CD4-positive, alpha-beta T cell (primary cell): ENCODE data around the gene VEPH1. TPM values are rescaled to one million over a fixed set of nuclear protein-coding genes. Genes with fewer than 3 reads are reported as not detected.

Experiments used
- ATAC-seq: fragments of 200-7000 bp; cut with Tn5 transposase; one replicate; pipeline ENCODE4 v1.10.0; 2022; ENCODE audit warnings: mild to moderate bottlenecking; ENCODE audit not compliant: poor library complexity
- CTCF ChIA-PET: fragments of 350-600 bp; sonication (Branson Sonifier 250); formaldehyde crosslinking; loops from one replicate; lab custom pipeline; 2021; ENCODE audit warnings: antibody characterized with exemption, inconsistent platforms; lab: Charles Lee
- POLR2A ChIA-PET: fragments of 350-600 bp; sonication (Branson Sonifier 250); formaldehyde crosslinking; loops from one replicate; lab custom pipeline; 2021; ENCODE audit warnings: antibody characterized with exemption, inconsistent platforms; lab: Charles Lee
- DNase-seq, 14 experiments: peaks; one replicate each; pipeline ENCODE4 v3.0.0-alpha.2; 2013 to 2020; ENCODE audit warnings: mixed read lengths in 2 of 14
- H3K27ac ChIP-seq, 2 donors: one replicate each; pipeline versions ENCODE4 v1.5.1 to v1.7.0; 2013; ENCODE audit warnings: low read length in 2 of 2, low read depth in 1 of 2, mild to moderate bottlenecking in 1 of 2
- H3K27me3 ChIP-seq, 2 experiments: 1 replicate in 1 of 2; 2 replicates in 1 of 2; pipeline versions ENCODE4 v1.6.1 to v1.7.0; 2013; ENCODE audit warnings: low read length in 2 of 2, control low read depth in 1 of 2, mild to moderate bottlenecking in 1 of 2, moderate library complexity in 1 of 2; ENCODE audit not compliant: insufficient read depth in 2 of 2, control insufficient read depth in 1 of 2
- H3K36me3 ChIP-seq: one replicate; pipeline ENCODE4 v1.6.1; 2013; ENCODE audit warnings: low read length, control low read depth; ENCODE audit not compliant: insufficient read depth
- H3K4me1 ChIP-seq: one replicate; pipeline ENCODE4 v1.6.1; 2013; ENCODE audit warnings: low read length, control low read depth; ENCODE audit not compliant: insufficient read depth
- H3K4me3 ChIP-seq: one replicate; pipeline ENCODE4 v1.5.1; 2013; ENCODE audit warnings: mild to moderate bottlenecking, low read length, moderate library complexity
- H3K9me3 ChIP-seq, 2 experiments: 1 replicate in 1 of 2; 2 replicates in 1 of 2; pipeline versions ENCODE4 v1.6.1 to v1.7.0; 2013; ENCODE audit warnings: low read length in 2 of 2, mild to moderate bottlenecking in 2 of 2, control low read depth in 1 of 2, moderate library complexity in 1 of 2; ENCODE audit not compliant: control insufficient read depth in 1 of 2, insufficient read depth in 1 of 2
- H3K27ac Mint-ChIP-seq: one replicate; pipeline ENCODE4 v1.8.0; 2020; ENCODE audit warnings: mixed read lengths
- H3K27me3 Mint-ChIP-seq: one replicate; pipeline ENCODE4 v1.8.0; 2021; ENCODE audit warnings: mixed read lengths
- H3K36me3 Mint-ChIP-seq: one replicate; pipeline ENCODE4 v1.8.0; 2021; ENCODE audit warnings: low read depth, mixed read lengths
- H3K4me1 Mint-ChIP-seq: one replicate; pipeline ENCODE4 v1.8.0; 2021; ENCODE audit warnings: low read depth, mixed read lengths
- H3K4me3 Mint-ChIP-seq: one replicate; pipeline ENCODE4 v1.8.0; 2020; ENCODE audit warnings: mild to moderate bottlenecking, mixed read lengths
- H3K9me3 Mint-ChIP-seq: one replicate; pipeline ENCODE4 v1.8.0; 2020; ENCODE audit warnings: mixed read lengths
- CTCF ChIP-seq: fragments of 200-600 bp; IDR thresholded peaks from one replicate; pipeline ENCODE4 v1.8.0; 2022; ENCODE audit warnings: antibody characterized with exemption, mild to moderate bottlenecking
- intact Hi-C, 2 experiments: fragments of 100-400 bp; cut with DNase I in 1 of 2; cut with micrococcal nuclease in 1 of 2; formaldehyde crosslinking; loops; one replicate each; pipeline versions ENCODE4 v1.15.1 to v1.9.0; 2023 to 2025; cut with DNase I, micrococcal nuclease
- total RNA-seq, 174 experiments: library from RNA in 2 of 174; stranded (reverse) in 2 of 174; gene quantifications; one replicate each; pipeline ENCODE4 v1.2.3 and lab custom pipeline; 2021 to 2026

Gene VEPH1
- total RNA-seq, 2 experiments from 2014 or later = not detected

- Histone ChIP-seq H3K9me3 (no peaks in the 10 kb centered on the region), H3K27ac (no peak overlapping the region), H3K4me1 (no peaks in the 10 kb centered on the region), H3K36me3 (no peaks in the 10 kb centered on the region), H3K27me3 (no peaks in the 10 kb centered on the region), H3K4me3 (no peak overlapping the region)
- ChIA-PET POLR2A (no interaction called here), CTCF (no interaction called here)
- DNase-seq (no peak), ATAC-seq (no peak)
- Mint-ChIP-seq H3K27me3 (no peaks in the 10 kb centered on the region), H3K9me3 (no peaks in the 10 kb centered on the region), H3K27ac (no peak overlapping the region), H3K4me1 (no peaks in the 10 kb centered on the region), H3K4me3 (no peak overlapping the region), H3K36me3 (no peaks in the 10 kb centered on the region)
- intact Hi-C loops = no loop called here
- no peak for TF ChIP-seq CTCF
Measured at GRCh38 chr3:157515398-157515797, 12.2 kb upstream of the VEPH1 start.

GRCh38 chr3:157514371-157514895, 11.2 kb upstream of the VEPH1 start:
- Histone ChIP-seq H3K27me3 (no peaks in the 10 kb centered on the region), H3K9me3 (no peaks in the 10 kb centered on the region), H3K27ac (no peak overlapping the region), H3K4me3 (no peak overlapping the region), H3K36me3 (no peaks in the 10 kb centered on the region), H3K4me1 (no peaks in the 10 kb centered on the region)
- Mint-ChIP-seq H3K4me3 (no peak overlapping the region), H3K4me1 (no peaks in the 10 kb centered on the region), H3K9me3 (no peaks in the 10 kb centered on the region), H3K27ac (no peak overlapping the region), H3K27me3 (no peaks in the 10 kb centered on the region), H3K36me3 (no peaks in the 10 kb centered on the region)
- ATAC-seq (no peak), DNase-seq (no peak)
- intact Hi-C loops = no loop called here
- POLR2A ChIA-PET = no interaction called here
- TF ChIP-seq CTCF = no peak
- CTCF ChIA-PET = no interaction called here

GRCh38 chr3:157513585-157513984, 10.4 kb upstream of the VEPH1 start:
- CTCF ChIA-PET = no interaction called here
- intact Hi-C loops = no loop called here
- no peak overlapping the region for H3K4me3 Mint-ChIP-seq

More at GRCh38 chr3:157513585-157513984, 10.4 kb upstream of the VEPH1 start:
- Mint-ChIP-seq H3K9me3 (no peaks in the 10 kb centered on the region), H3K36me3 (no peaks in the 10 kb centered on the region), H3K27me3 (no peaks in the 10 kb centered on the region), H3K27ac (no peak overlapping the region), H3K4me1 (no peaks in the 10 kb centered on the region)
- Histone ChIP-seq H3K27ac (no peak overlapping the region), H3K4me1 (no peaks in the 10 kb centered on the region), H3K36me3 (no peaks in the 10 kb centered on the region), H3K4me3 (no peak overlapping the region), H3K9me3 (no peaks in the 10 kb centered on the region), H3K27me3 (no peaks in the 10 kb centered on the region)
- ATAC-seq (no peak), DNase-seq (no peak)
- POLR2A ChIA-PET = no interaction called here
- TF ChIP-seq CTCF = no peak
